Measurements from ENCODE around the gene RMDN3.

RMDN3 gene

GRCh38 chr15:40785814-40786213, 30.8 kb upstream of the RMDN3 start:
- no peak for TF ChIP-seq EZH2phosphoT487 (IDR thresholded peaks at IDR 0.05; ENCODE audit: borderline replicate concordance, low read length)
- no peak for TF ChIP-seq CTCF (IDR thresholded peaks at IDR 0.05; ENCODE audit: low read depth, low read length, poor library complexity, severe bottlenecking)
- peaks cover 15% of the 10 kb centered on the region for H3K79me2 ChIP-seq (ENCODE audit: control insufficient read depth, low read length)
- no peaks in the 10 kb centered on the region for H3K9me3 ChIP-seq (ENCODE audit: control insufficient read depth, insufficient read depth, low read length)
- H3K4me1 ChIP-seq (ENCODE audit: control insufficient read depth, low read length), result peaks cover 7% of the 10 kb centered on the region
- H3K9me2 ChIP-seq (replicated peaks; ENCODE audit: control insufficient read depth, low read length), result no peaks in the 10 kb centered on the region
- H3K27me3 ChIP-seq (ENCODE audit: control insufficient read depth, low read length), result no peaks in the 10 kb centered on the region
- no peak overlapping the region for H3K27ac ChIP-seq (ENCODE audit: low read depth, low read length)
- H4K20me1 ChIP-seq (ENCODE audit: control insufficient read depth, insufficient read depth, low read depth, low read length), result no peaks in the 10 kb centered on the region
- no peaks in the 10 kb centered on the region for H3K36me3 ChIP-seq (ENCODE audit: control insufficient read depth, low read length)
- no peak overlapping the region for H3K4me2 ChIP-seq (ENCODE audit: low read length)
- no peak overlapping the region for H3K4me3 ChIP-seq (ENCODE audit: low read length)
- no peaks in the 10 kb centered on the region for H3F3A ChIP-seq (ENCODE audit: control insufficient read depth, insufficient read depth)

- Histone ChIP-seq H3K9me3 (ENCODE audit: control insufficient read depth, insufficient read depth, low read length) (no peaks in the 10 kb centered on the region), H3K4me3 (ENCODE audit: low read length) (no peak overlapping the region), H3K4me2 (ENCODE audit: low read length) (no peak overlapping the region), H4K20me1 (ENCODE audit: control insufficient read depth, insufficient read depth, low read depth, low read length) (no peaks in the 10 kb centered on the region), H3K4me1 (ENCODE audit: control insufficient read depth, low read length) (peaks cover 7% of the 10 kb centered on the region), H3K27ac (ENCODE audit: low read depth, low read length) (no peak overlapping the region), H3K27me3 (ENCODE audit: control insufficient read depth, low read length) (no peaks in the 10 kb centered on the region), H3K36me3 (ENCODE audit: control insufficient read depth, low read length) (no peaks in the 10 kb centered on the region), H3K9me2 (replicated peaks; ENCODE audit: control insufficient read depth, low read length) (no peaks in the 10 kb centered on the region), H3K79me2 (ENCODE audit: control insufficient read depth, low read length) (peaks cover 15% of the 10 kb centered on the region), H3F3A (ENCODE audit: control insufficient read depth, insufficient read depth) (no peaks in the 10 kb centered on the region)
- TF ChIP-seq EZH2phosphoT487 (IDR thresholded peaks at IDR 0.05; ENCODE audit: borderline replicate concordance, low read length) (no peak), CTCF (IDR thresholded peaks at IDR 0.05; ENCODE audit: low read depth, low read length, poor library complexity, severe bottlenecking) (no peak)
Observed at GRCh38 chr15:40785164-40785563, 30.1 kb upstream of the RMDN3 start.

- no peaks in the 10 kb centered on the region for H4K20me1 ChIP-seq (ENCODE audit: control insufficient read depth, insufficient read depth, low read depth, low read length)
- TF ChIP-seq EZH2phosphoT487 (IDR thresholded peaks at IDR 0.05; ENCODE audit: borderline replicate concordance, low read length) (no peak), CTCF (IDR thresholded peaks at IDR 0.05; ENCODE audit: low read depth, low read length, poor library complexity, severe bottlenecking) (peak; percentile 93)
- no peaks in the 10 kb centered on the region for H3F3A ChIP-seq (ENCODE audit: control insufficient read depth, insufficient read depth)
- H3K79me2 ChIP-seq (ENCODE audit: control insufficient read depth, low read length), result peaks cover 12% of the 10 kb centered on the region
- peaks cover 7% of the 10 kb centered on the region for H3K4me1 ChIP-seq (ENCODE audit: control insufficient read depth, low read length)
- H3K9me3 ChIP-seq (ENCODE audit: control insufficient read depth, insufficient read depth, low read length), result no peaks in the 10 kb centered on the region
- H3K36me3 ChIP-seq (ENCODE audit: control insufficient read depth, low read length), result peaks cover 12% of the 10 kb centered on the region; the same call in 1 of the 2 replicates
- H3K9me2 ChIP-seq (replicated peaks; ENCODE audit: control insufficient read depth, low read length), result no peaks in the 10 kb centered on the region
- no peaks in the 10 kb centered on the region for H3K27me3 ChIP-seq (ENCODE audit: control insufficient read depth, low read length)
- no peak overlapping the region for H3K27ac ChIP-seq (ENCODE audit: low read depth, low read length)
- no peak overlapping the region for H3K4me2 ChIP-seq (ENCODE audit: low read length)
- H3K4me3 ChIP-seq (ENCODE audit: low read length), result no peak overlapping the region
Observed at GRCh38 chr15:40782609-40783227, 27.7 kb upstream of the RMDN3 start.
